ENCODE measurements around the gene MED9.

The MED9 gene

GRCh38 chr17:17505610-17506171 lies 28.9 kb downstream of the MED9 start:
- no peak for DNase-seq

GRCh38 chr17:17506181-17506741 lies 29.5 kb downstream of the MED9 start:
- DNase-seq, result no peak

DNA sequence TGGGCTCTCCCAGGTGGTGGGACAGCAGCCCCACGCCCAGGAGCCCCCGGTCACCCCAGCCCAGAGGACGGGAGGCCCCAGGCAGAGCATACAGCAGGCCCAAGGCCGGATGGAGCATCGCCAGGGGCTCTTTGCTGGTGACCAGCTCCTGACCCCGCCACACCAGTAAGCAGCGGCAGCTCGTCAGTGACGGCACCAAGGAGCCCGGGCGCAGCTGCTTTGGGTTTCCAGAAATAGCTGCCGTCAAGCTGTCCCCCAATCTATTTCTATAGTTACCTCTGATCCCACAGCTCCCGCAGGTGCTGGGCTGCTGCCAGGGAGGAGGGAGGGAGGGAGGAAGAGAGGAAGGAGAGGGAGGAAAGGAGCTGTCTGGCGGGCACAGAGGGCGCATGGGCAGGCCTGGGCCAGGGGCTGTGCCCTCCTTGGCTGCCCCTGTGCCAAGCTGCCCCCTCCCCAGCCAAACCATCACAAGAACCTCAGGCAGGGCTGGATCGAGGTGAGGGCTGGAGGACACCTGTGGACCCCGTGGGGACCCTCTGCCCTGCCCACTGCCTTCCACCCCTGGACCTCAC lies 30.2 kb downstream of the MED9 start:
- DNase-seq, result no peak

GRCh38 chr17:17507465-17508011 lies 30.7 kb downstream of the MED9 start:
- DNase-seq, result no peak

DNA sequence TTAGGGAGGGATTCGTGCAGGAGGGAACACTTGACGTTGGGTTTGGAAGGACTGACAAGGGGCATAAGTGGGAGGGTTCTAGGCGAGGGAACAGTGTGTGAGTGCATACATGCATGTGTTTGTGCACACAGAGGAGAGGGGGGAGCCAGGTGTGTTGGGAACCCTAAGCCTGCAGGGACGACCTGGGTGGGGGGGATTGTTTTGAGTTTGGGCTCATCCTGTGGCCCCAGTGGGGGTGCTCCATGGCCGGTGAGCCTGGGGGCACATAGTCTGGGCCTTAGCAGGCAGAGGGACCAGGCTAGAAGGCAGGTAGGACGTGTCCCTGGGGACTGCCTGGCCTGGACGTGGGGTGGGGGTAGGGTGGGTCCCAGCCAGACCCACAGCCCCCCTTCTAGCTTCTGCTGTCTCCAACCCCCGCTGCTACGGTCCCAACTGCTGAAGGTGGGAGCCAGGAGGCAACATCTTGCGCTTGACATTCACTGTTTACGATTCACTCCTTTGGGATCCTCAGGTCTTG lies 31.3 kb downstream of the MED9 start:
- no peak for DNase-seq

DNA sequence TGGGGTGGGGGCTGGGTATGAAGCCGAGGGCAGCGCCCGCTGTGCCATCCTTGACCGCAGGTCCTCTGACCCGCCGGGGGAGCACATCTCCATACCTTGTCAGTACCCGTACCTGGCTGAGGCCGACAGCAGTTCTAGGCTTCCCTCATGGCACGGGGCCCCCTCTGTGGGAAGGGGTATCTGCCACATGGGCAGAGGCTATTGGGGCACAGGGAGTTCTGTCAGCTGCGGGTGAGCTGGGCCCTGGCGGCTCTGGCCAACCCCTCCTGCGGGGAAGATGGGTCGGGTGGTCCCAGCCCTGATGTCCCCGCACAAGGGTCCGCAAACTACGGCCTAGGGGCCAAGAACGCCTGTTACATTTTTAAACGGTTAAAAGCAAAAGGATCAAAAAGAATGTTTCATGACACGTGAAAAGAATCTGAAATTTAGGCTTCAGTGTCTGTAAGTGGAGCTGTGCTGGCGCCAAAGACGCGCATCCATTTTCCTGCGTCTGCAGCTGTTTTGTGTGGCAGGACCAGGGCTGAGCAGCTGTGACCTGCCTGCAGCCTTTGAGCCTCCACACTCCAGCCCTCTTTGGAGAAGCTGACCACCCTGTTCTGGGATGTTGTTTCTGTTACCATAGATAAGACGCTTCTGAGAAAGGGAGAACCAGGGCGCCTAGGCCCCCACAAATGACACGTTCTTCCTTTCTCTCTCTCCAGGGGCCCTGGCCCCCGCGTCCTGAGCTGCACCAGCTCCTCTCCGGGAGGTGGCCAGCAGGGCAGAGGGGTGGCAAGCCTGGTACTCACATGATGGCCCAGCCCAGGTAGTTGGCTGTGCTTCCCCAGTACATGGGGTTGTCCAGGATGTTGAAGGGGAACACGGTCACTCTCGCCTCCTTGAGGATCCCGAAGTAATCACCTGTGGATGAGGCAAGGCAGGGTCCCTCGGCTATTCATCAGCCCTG lies 32.1 kb downstream of the MED9 start:
- DNase-seq, result no peak

GRCh38 chr17:17509601-17510425 lies 33.0 kb downstream of the MED9 start:
- DNase-seq, result no peak

- DNase-seq, result no peak
Measured at GRCh38 chr17:17510456-17511292, 33.9 kb downstream of the MED9 start.

- no peak for DNase-seq
Measured at GRCh38 chr17:17511293-17511741, 34.5 kb downstream of the MED9 start.

GRCh38 chr17:17511881-17512858 lies 35.4 kb downstream of the MED9 start:
- no peak for DNase-seq

GRCh38 chr17:17512866-17513265 lies 36.1 kb downstream of the MED9 start:
- DNase-seq, result no peak

GRCh38 chr17:17513626-17514025 lies 36.8 kb downstream of the MED9 start:
- no peak for DNase-seq

- DNase-seq, result no peak
Measured at GRCh38 chr17:17514361-17514992, 37.7 kb downstream of the MED9 start.

DNA sequence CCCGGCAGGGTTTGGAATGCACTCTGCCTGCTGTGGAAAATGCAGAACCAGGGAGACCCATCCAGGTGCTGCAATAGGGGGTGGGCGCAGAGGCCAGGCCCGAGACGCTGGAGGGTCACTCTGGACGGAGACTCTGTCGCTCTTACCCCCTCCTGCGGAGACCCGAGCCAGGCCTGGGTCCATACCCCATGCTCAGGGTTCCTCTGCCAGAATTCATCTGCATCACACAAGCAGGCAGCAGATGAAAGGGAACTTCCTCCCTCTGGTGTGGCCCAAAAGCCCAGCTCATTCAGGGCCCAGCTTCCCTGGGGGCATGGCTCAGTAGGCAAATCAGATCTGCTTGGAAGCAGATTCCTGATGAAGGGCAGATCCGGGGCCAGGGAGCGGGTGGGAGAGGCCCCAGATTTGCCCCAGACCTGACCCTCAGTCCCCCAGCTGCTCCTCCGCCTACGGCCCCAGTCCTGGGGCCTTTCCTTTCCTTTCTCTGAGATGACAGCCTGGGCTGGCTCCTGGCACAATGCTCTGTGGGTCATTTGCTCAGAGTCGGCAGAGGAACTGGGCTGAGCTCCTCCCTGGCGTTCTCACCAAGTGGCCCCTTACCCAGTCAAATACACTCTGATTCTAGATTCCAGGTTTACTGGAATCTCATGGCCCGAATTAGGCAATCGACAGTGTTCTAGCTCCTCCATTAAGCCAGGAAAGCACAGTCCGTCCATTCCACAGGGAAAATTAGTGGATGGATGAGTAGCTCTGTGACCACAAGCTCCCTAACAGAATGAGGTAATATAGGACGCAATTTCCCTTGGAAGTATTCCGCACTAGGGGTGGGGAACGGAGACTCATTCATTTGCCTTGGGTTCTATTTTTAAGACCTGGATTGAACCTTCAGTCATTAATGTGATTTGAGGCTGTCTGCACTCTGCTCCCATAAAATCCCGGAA lies 38.5 kb downstream of the MED9 start:
- no peak for DNase-seq

GRCh38 chr17:17515934-17516930 lies 39.4 kb downstream of the MED9 start:
- DNase-seq, result no peak

- DNase-seq, result no peak
Measured at GRCh38 chr17:17516941-17517720, 40.3 kb downstream of the MED9 start.

Data from activated CD4-positive, CD25-positive, alpha-beta regulatory T cell (primary cell).